ENCODE measurements around the gene GNAI2.

GNAI2 gene

DNA sequence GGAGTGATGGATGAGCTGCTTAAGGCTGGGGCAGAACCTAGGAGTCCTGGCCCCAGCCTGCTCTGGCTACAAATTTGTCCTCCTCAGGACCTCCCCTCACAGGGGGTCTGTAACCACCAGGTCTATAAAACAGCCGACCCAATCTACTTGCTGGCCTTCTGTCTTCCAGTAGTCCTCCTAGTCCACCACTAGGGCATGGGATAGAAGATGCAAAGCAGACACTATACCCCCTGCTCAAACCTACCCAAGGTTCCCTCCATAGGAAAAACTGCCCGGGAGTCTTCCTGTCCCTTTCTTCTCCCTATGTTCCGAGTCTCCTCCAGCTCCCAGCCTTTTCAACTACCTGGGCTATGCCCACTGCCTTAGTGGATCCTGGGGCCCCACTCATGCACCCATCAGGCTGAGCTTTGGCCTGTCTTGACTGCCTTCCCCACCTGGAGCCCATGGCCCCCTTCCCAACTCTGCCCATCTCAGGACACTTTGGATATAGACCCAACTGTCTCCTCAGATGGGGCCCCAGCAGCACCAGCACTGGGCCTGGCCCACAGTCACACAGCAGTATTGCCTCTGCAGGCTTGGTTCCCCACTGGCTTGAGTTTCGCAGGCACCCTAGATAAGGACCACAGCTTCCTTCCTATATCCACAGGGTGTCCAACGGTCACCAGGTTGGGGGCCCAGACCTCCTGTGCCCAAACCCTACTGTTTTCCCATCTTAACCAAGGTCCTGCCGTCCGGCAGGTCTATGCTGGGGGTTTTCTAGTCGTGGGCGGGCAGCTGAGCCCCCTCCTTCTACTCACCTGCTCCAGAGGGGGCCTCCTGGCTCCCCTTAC is 62.1 kb downstream of the GNAI2 start:
- no peak for DNase-seq (ENCODE audit: low read depth)

DNA sequence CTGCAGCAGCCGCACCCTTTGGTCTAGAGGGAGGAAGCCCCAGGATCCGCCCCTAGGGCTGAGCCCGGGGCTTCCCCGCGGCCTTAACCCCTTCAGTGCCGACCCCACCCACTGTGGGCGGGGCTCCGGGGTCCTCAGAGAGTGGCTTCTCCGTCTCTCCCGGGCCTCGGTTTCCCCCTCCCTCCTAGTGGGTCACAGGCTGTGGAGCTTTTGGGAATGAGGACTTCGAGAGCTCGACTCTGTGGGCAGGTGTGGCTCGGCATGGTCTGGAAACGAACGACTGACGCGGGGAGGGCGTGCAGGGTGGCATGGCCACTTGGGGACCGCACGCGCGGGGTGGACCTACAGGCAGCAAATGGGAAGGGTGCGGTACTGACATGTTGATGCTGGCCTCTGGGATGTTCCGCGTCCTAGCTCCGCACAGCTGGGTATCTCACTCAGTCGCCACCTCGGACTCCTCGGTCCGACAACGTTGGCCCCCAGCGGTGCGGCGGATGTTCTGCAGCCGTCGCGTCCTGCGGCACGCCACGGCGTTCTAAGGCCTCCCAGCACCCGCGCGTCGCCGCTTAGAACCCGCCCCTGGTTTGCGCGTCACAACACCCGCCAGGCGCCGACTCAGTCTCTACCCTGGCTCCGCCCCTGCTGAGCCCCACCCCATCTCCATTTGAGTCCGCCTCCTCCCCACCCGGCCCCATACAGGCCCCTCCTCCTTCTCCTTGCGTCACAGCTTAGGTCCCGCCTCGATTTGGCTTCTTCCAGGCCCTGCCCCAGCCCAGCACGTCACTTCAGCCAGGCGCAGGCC is 63.0 kb downstream of the GNAI2 start, which contains the start of the genes HYAL3 and NAA80:
Gene HYAL3 (minus strand): TSS at position 570 of the 802 bp plus-strand sequence. CDS start 3,803 bp downstream, outside the sequence.
Gene NAA80 (minus strand): TSS at position 570 of the 802 bp plus-strand sequence. CDS start 1,942 bp downstream, outside the sequence.
- peak; percentile 98 for DNase-seq (ENCODE audit: low read depth)

DNA sequence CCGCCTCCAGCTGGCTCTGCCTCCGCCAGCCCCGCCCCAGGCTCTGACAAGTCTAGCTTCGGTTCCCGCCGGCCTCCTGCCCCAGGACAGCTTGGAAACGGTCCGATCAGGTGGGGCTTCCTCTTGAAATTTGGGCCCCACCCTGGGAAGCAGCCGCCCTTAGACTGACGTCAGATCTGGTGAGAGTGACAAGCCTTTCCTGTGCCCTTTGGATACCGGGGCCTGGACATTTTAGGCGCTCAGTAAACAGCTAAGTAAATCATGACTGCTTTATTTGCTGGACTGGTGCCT is 63.6 kb downstream of the GNAI2 start:
- no peak for DNase-seq (ENCODE audit: low read depth)

DNA sequence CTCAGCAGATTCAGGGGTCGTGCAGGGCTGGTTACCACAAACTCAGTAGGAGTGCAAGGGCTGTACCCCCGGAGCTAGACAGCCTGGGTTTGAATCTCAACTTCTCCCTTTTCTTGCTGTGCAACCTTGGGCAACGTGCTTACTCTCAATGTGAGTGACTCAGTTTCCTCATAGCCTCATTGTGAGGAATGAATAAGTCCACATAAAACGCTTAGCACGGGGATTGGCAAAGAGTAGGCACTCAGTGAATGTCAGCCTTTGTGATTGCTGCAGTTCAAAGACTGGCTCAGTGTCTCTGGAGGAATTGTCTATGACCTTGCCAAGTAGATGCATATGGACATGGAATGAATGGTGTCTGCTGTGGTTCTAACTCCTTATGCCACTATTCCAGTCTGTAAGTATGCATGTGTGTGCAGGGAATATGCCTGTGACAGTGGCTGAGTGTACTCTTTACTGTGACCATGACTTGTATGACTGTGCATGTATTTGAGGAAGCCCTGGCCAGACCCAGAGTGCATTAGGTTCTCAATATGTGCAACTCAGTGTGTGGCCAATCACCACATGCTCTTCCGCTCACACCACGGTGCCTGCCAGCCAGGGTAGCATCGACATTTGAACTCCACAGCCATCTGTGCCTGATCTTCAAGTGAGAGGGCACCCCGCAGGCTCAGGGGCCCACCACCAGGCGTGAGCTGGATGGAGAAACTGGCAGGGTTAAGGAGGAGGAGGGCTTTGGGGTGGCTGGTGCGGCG is 64.1 kb downstream of the GNAI2 start:
- no peak for DNase-seq (ENCODE audit: low read depth)

DNA sequence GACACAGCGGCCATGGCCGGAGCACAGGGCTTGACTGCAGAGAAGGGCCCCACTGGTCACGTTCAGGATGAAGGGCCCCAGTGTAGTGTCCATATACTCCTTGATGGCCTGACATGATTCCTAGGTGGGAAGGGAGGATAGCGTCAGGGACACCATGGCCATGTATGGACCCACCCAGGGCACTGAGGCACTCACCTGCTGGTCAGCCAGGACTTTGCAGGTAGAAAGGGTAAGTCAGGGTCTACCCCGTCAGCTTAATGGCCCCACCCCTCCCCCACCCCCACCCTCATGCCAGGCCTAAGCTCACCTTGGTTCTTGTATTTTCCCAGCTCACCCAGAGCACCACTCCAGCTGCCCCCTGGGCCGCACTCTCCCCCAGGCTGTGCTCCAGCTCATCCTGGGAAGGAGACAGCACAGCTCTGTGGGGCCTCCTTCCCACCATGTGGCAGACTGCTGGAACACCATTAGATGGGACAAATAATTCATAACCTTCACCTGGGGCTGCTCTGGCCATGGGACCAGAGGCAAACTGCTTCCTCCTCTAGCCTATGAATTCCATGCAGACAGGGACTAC is 64.8 kb downstream of the GNAI2 start:
- DNase-seq (ENCODE audit: low read depth): no peak

DNA sequence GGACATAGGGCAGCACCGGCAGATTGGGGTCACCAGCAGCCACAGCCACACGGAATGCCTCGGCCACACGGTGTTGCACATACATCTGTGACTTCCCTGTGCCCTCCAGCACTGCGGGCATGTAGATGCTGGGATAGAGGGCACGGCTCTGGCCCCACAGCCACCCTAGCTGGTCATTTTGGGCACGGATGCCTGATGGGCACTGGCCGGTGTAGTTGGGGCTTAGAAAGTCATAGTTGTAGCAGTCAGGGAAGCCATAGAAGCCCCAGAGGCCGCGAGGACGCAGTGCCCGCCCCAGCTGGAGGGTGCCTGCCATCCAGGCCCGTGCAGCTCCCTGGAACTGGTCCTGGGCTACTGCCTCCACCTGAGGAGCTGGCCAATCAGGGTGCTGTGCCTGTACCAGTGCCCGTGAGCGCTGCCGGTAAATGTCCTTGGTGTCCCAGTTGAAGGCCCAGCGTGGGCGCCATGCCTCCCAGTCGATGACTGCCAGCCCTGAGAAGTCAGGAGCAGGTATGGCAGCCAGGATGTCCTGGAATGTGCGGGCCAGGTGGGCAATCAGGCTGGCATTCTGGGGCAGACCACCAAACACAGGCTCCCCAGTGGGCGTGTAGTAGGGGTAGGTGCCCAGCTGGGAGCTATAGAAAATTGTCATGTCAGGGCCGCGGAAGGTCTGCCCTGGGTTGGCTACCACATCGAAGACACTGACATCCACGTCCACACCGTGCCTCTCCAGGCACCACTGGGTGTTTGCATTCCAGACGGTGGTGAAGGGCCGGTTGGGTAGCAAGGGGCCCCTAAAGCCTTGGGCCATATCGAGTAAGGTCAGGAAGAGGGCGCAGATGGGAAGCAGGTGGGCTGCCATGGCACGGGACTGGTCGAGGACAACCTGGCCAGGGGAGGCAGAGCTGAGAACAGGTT is 66.3 kb downstream of the GNAI2 start:
- no peak for DNase-seq (ENCODE audit: low read depth)

DNA sequence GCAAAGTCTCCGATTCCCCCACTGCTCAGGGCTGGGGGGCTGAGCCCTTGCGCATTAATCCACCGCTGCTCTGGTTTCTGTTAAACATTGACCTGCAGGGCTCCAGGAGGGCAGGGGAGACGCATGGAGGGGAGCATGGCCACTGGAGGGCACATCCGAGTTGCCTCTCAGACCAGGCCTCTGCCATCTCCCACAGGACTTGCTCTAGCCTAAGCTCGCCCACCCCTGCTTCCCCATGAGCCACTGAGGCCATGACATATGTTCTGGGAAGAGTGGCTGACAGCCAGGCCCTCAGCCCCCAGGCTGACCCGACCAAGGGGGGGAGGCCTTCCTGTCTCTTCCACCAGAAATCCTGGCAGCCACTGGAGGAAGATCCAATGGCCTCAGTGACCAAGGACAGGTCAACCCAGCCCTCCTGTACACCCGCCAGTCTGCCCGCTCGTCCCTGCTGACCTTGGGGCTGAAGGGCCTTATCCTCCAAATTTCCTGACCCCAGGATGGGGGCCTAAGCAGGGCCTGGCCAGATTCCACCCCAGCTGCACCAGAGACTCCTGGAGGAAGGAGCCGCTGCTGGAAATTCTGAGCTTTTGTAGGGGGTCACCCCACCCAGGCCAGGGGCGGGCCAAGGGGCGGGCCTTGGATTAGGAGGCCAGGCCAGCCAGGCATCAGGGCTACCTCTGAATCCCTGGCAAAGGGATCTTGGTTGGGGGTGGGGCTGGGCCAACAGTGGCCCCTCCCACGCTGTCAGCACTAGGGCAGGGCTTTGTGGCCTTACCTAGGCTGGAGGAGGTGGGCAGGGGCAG is 67.2 kb downstream of the GNAI2 start, which contains the start of gene HYAL1:
Gene HYAL1 (minus strand): TSS at position 562 of the 803 bp plus-strand sequence. CDS start 618 bp downstream, outside the sequence.
- no peak for DNase-seq (ENCODE audit: low read depth)

DNA sequence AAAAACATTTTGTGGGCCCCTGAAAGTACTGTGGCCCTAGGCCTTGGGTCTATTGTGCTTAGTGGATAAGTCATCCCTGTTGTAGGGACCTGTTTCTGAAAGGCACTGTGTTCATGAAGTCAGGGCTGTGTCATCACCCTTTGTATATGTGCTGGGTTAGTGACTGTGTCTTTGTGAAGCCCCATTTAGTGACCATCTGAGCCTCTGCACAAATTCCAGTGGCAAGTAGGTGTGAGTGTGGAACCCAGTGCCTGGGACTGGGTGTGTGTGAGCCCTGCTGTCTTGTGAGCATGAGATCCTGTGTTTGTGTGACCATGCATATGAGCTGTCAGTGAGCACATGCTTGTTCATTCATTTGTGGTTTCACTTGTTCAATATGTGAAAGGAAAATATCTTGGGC is 68.6 kb downstream of the GNAI2 start:
- no peak for DNase-seq (ENCODE audit: low read depth)

All from activated T-cell treated with anti-CD3 and anti-CD28 coated beads for 1 hour (primary cell).